T-cell (primary cell): ENCODE measurements around the gene ADK. TPM values are rescaled to one million over a fixed set of nuclear protein-coding genes. Genes with fewer than 3 reads are reported as not detected.
"Not testable (repeated sequence)": the region's sequence is repeated elsewhere in the genome, so short reads cannot be mapped to it uniquely, and the experiment has no call there.

Experiments
- ATAC-seq, 4 experiments: fragments of 200-7000 bp in 3 of 4; fragments of 150-1000 bp in 1 of 4; cut with Tn5 transposase; replicated peaks in 1 of 4; 1 replicate in 3 of 4; 2 replicates in 1 of 4; pipeline ENCODE4 v1.10.0; 2021; ENCODE audit warnings: moderate library complexity in 3 of 4, mild to moderate bottlenecking in 2 of 4, moderate number of reproducible peaks in 1 of 4
- CTCF ChIA-PET, 2 donors: fragments of 300-600 bp; sonication (Branson Sonifier 250); formaldehyde crosslinking; loops; one replicate each; lab custom pipeline; 2022; ENCODE audit warnings: antibody characterized with exemption in 2 of 2; lab: Charles Lee
- POLR2A ChIA-PET, 2 donors: fragments of 300-600 bp; sonication (Branson Sonifier 250); formaldehyde crosslinking; loops; one replicate each; lab custom pipeline; 2022; ENCODE audit warnings: antibody characterized with exemption in 2 of 2; lab: Charles Lee
- DNase-seq, 35 experiments: peaks; one replicate each; pipeline versions ENCODE4 v3.0.0 to v3.0.0-alpha.2; 2013 to 2023
- H3K27ac ChIP-seq: one replicate; pipeline ENCODE4 v1.5.1; 2013; ENCODE audit warnings: low read length
- H3K27me3 ChIP-seq, 2 experiments: replicated peaks in 1 of 2; 1 replicate in 1 of 2; 2 replicates in 1 of 2; pipeline versions ENCODE4 v1.6.1 to v1.7.0; 2013; ENCODE audit warnings: low read length in 1 of 2, mixed read lengths in 1 of 2; ENCODE audit not compliant: control insufficient read depth in 2 of 2, insufficient read depth in 2 of 2; ENCODE audit errors: extremely low read depth in 1 of 2
- H3K36me3 ChIP-seq, 2 donors: 1 replicate in 1 of 2; 2 replicates in 1 of 2; pipeline versions ENCODE4 v1.6.1 to v1.7.0; 2013; ENCODE audit warnings: low read length in 1 of 2; ENCODE audit not compliant: control insufficient read depth in 2 of 2, insufficient read depth in 1 of 2; ENCODE audit errors: extremely low read depth in 1 of 2
- H3K4me1 ChIP-seq, 2 experiments: 1 replicate in 1 of 2; 2 replicates in 1 of 2; pipeline versions ENCODE4 v1.6.1 to v1.7.0; 2013; ENCODE audit warnings: low read length in 2 of 2, mixed read lengths in 1 of 2; ENCODE audit not compliant: insufficient read depth in 2 of 2, control insufficient read depth in 1 of 2; ENCODE audit errors: extremely low read depth in 1 of 2
- H3K4me3 ChIP-seq, 2 donors: 1 replicate in 1 of 2; 2 replicates in 1 of 2; pipeline versions ENCODE4 v1.5.1 to v1.7.0; 2013; ENCODE audit warnings: mild to moderate bottlenecking in 2 of 2, low read length in 1 of 2, moderate library complexity in 1 of 2; ENCODE audit not compliant: control insufficient read depth in 1 of 2; ENCODE audit errors: extremely low read depth in 1 of 2
- H3K9me3 ChIP-seq: 2 replicates; pipeline ENCODE4 v1.7.0; 2013
- H3K27ac Mint-ChIP-seq, 2 donors: one replicate each; pipeline ENCODE4 v1.8.0; 2020 to 2021; ENCODE audit warnings: mild to moderate bottlenecking in 2 of 2, mixed read lengths in 2 of 2
- H3K27me3 Mint-ChIP-seq, 2 donors: one replicate each; pipeline ENCODE4 v1.8.0; 2021 to 2022; ENCODE audit warnings: mixed read lengths in 2 of 2
- H3K36me3 Mint-ChIP-seq: one replicate; pipeline ENCODE4 v1.8.0; 2021; ENCODE audit warnings: mixed read lengths
- H3K4me1 Mint-ChIP-seq, 3 donors: one replicate each; pipeline ENCODE4 v1.8.0; 2020 to 2022; ENCODE audit warnings: mixed read lengths in 3 of 3, mild to moderate bottlenecking in 1 of 3
- H3K4me3 Mint-ChIP-seq, 3 donors: one replicate each; pipeline ENCODE4 v1.8.0; 2020 to 2022; ENCODE audit warnings: mild to moderate bottlenecking in 3 of 3, mixed read lengths in 3 of 3, moderate library complexity in 3 of 3
- H3K9me3 Mint-ChIP-seq, 3 donors: one replicate each; pipeline ENCODE4 v1.8.0; 2020 to 2022; ENCODE audit warnings: mixed read lengths in 3 of 3
- WGBS: methylation state at CpG from one replicate; pipeline ENCODE4 v1.1.5; 2013; ENCODE audit warnings: missing lambda C conversion rate; ENCODE audit not compliant: insufficient coverage; 5-methylcytosine and 5-hydroxymethylcytosine counted together
- total RNA-seq, 35 experiments: library from RNA in 6 of 35; stranded (reverse) in 6 of 35; fragments of 120-200 nt in 1 of 35; gene quantifications; one replicate each; pipeline versions ENCODE4 v1.2.1 to v1.2.4 and lab custom pipeline; 2013 to 2026

ADK gene
- total RNA-seq, 5 donors from 2014 or later (not counting 1 experiment from before 2014, with no cell fraction given) = 20.7 to 32.8 (median 23.6) TPM

GRCh38 chr10:74347522-74347921, 196.5 kb downstream of the ADK start:
- Mint-ChIP-seq H3K36me3 (peaks cover 48% of the 10 kb centered on the region), H3K9me3 (peaks cover 12 to 31% (median 29%) of the 10 kb centered on the region in 3 donors), H3K4me1 (no peaks in the 10 kb centered on the region), H3K4me3 (no peak overlapping the region), H3K27ac (no peak overlapping the region), H3K27me3 (no peaks in the 10 kb centered on the region)
- ChIA-PET CTCF (no interaction called here), POLR2A (interaction anchor here in 1 of 2 donors (0.6 kb wide), 1 partner anchor 12 kb away, joined by 5 read pairs; no protein-coding TSS in a partner anchor)
- no peaks in the 10 kb centered on the region for H3K4me1 ChIP-seq
- no peak for DNase-seq
- H3K27ac ChIP-seq = no peak overlapping the region
- H3K27me3 ChIP-seq = peaks cover 0 to 7% of the 10 kb centered on the region in 2 experiments
- peaks cover 0 to 2% of the 10 kb centered on the region in 2 donors for H3K36me3 ChIP-seq
- H3K9me3 ChIP-seq = no peaks in the 10 kb centered on the region
- 100% methylated on average over 3 of the region's 6 CpGs for WGBS
- H3K4me3 ChIP-seq = no peak overlapping the region
- ATAC-seq = no peak

GRCh38 chr10:74353021-74353420, 202.0 kb downstream of the ADK start:
- H3K9me3 ChIP-seq = not testable (repeated sequence)
- WGBS = no CpG with 5 or more reads among the region's 3 CpGs

GRCh38 chr10:74361678-74362077, 210.7 kb downstream of the ADK start:
- Mint-ChIP-seq H3K36me3 (peaks cover 75% of the 10 kb centered on the region), H3K4me1 (peaks cover 0 to 7% (median 5%) of the 10 kb centered on the region in 3 donors), H3K27me3 (no peaks in the 10 kb centered on the region), H3K27ac (no peak overlapping the region), H3K4me3 (no peak overlapping the region), H3K9me3 (peaks cover 16 to 44% (median 35%) of the 10 kb centered on the region in 3 donors)
- Histone ChIP-seq H3K4me3 (no peak overlapping the region), H3K4me1 (no peaks in the 10 kb centered on the region), H3K36me3 (peaks cover 9 to 10% of the 10 kb centered on the region in 2 donors), H3K9me3 (peaks cover 5% of the 10 kb centered on the region), H3K27me3 (no peaks in the 10 kb centered on the region), H3K27ac (no peak overlapping the region)
- no peak for DNase-seq
- ATAC-seq = no peak
- ChIA-PET POLR2A (no interaction called here), CTCF (no interaction called here)

More at GRCh38 chr10:74353021-74353420, 202.0 kb downstream of the ADK start:
- Mint-ChIP-seq H3K9me3 (peaks cover 11 to 25% (median 20%) of the 10 kb centered on the region in 3 donors), H3K36me3 (peaks cover 31% of the 10 kb centered on the region)
- H3K4me1 Mint-ChIP-seq, H3K27ac ChIP-seq, ATAC-seq, DNase-seq, H3K27me3 ChIP-seq, H3K27ac Mint-ChIP-seq, CTCF ChIA-PET, H3K4me3 Mint-ChIP-seq, H3K4me1 ChIP-seq, POLR2A ChIA-PET, H3K4me3 ChIP-seq, H3K27me3 Mint-ChIP-seq, H3K36me3 ChIP-seq: not testable (repeated sequence)

- Mint-ChIP-seq H3K27me3 (no peaks in the 10 kb centered on the region), H3K36me3 (peaks cover 72% of the 10 kb centered on the region), H3K9me3 (peaks cover 13 to 37% (median 29%) of the 10 kb centered on the region in 3 donors), H3K4me3 (no peak overlapping the region), H3K4me1 (peaks cover 0 to 7% (median 5%) of the 10 kb centered on the region in 3 donors), H3K27ac (no peak overlapping the region)
- peaks cover 5% of the 10 kb centered on the region for H3K9me3 ChIP-seq
- no peaks in the 10 kb centered on the region for H3K4me1 ChIP-seq
- no peaks in the 10 kb centered on the region for H3K27me3 ChIP-seq
- DNase-seq (no peak), ATAC-seq (no peak)
- CTCF ChIA-PET = no interaction called here
- POLR2A ChIA-PET = interaction anchor here in 1 of 2 donors (0.6 kb wide), 1 partner anchor 41 kb away, joined by 3 read pairs; no protein-coding TSS in a partner anchor
- no peak overlapping the region for H3K4me3 ChIP-seq
- WGBS = 100% methylated on average over 1 of the region's 2 CpGs
- no peak overlapping the region for H3K27ac ChIP-seq
- H3K36me3 ChIP-seq = peaks cover 9 to 10% of the 10 kb centered on the region in 2 donors
Measured at GRCh38 chr10:74363727-74364126, 212.7 kb downstream of the ADK start.

- H3K4me3 ChIP-seq = no peak overlapping the region
- H3K27ac Mint-ChIP-seq = no peak overlapping the region
- H3K4me1 Mint-ChIP-seq = peaks cover 0 to 7% (median 5%) of the 10 kb centered on the region in 3 donors
- ChIA-PET POLR2A (no interaction called here), CTCF (interaction anchor here in 1 of 2 donors (0.6 kb wide), 1 partner anchor 617 kb away, joined by 3 read pairs; no protein-coding TSS in a partner anchor)
- H3K4me3 Mint-ChIP-seq = no peak overlapping the region
- H3K27ac ChIP-seq = no peak overlapping the region
- H3K9me3 Mint-ChIP-seq = peaks cover 13 to 26% (median 20%) of the 10 kb centered on the region in 3 donors
- no peaks in the 10 kb centered on the region for H3K27me3 ChIP-seq
- H3K9me3 ChIP-seq = peaks cover 5% of the 10 kb centered on the region
- no peak for ATAC-seq
- no peaks in the 10 kb centered on the region for H3K27me3 Mint-ChIP-seq
- DNase-seq = no peak
- no peaks in the 10 kb centered on the region for H3K4me1 ChIP-seq
- H3K36me3 ChIP-seq = peaks cover 9 to 10% of the 10 kb centered on the region in 2 donors
- peaks cover 68% of the 10 kb centered on the region for H3K36me3 Mint-ChIP-seq
- WGBS = no CpG with 5 or more reads among the region's 3 CpGs
Measured at GRCh38 chr10:74365109-74365508, 214.1 kb downstream of the ADK start.

- no peaks in the 10 kb centered on the region for H3K4me1 ChIP-seq
- ChIA-PET POLR2A (interaction anchor here in 1 of 2 donors (0.6 kb wide), 1 partner anchor 79 kb away, joined by 6 read pairs; no protein-coding TSS in a partner anchor), CTCF (no interaction called here)
- H3K27ac Mint-ChIP-seq = no peak overlapping the region
- H3K27me3 ChIP-seq = no peaks in the 10 kb centered on the region
- H3K4me3 ChIP-seq = no peak overlapping the region
- ATAC-seq (no peak), DNase-seq (no peak)
- peaks cover 39% of the 10 kb centered on the region for H3K36me3 Mint-ChIP-seq
- WGBS = 88% methylated on average over 1 of the region's 7 CpGs
- H3K27me3 Mint-ChIP-seq = no peaks in the 10 kb centered on the region
- peaks cover 0 to 7% (median 3%) of the 10 kb centered on the region in 3 donors for H3K4me1 Mint-ChIP-seq
- H3K9me3 ChIP-seq = no peaks in the 10 kb centered on the region
- peaks cover 0 to 4% of the 10 kb centered on the region in 2 donors for H3K36me3 ChIP-seq
- H3K9me3 Mint-ChIP-seq = no peaks in the 10 kb centered on the region
- no peak overlapping the region for H3K4me3 Mint-ChIP-seq
- no peak overlapping the region for H3K27ac ChIP-seq
Measured at GRCh38 chr10:74371696-74372095, 220.7 kb downstream of the ADK start.
